ENCODE data around the gene FAN1.
A peak's percentile ranks its signal among the peaks of the same experiment; 100 is the strongest.

The FAN1 gene

DNA sequence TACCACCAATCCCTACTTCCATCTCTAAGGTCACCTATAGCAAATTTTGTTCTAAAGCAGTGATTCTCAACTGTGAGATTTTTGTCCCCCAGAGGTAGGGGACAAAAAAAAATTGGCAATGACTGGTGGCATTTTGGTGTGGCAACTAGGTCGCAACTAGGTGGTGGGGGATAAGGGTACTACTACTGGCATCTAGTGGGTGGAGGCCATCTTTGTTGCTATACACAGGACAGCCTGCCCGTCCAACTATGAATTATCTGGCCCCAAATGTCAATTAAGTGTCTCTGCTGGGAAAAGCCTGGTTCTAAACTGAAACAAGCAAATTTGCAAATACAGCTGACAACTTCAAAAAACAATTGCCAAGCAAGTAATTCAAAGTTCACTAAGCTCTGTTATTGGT lies 86.3 kb downstream of the FAN1 start:
- Histone ChIP-seq H3K36me3 (no peaks in the 10 kb centered on the region), H3K27me3 (no peaks in the 10 kb centered on the region), H3K4me3 (ENCODE audit: low read depth, low read length) (peak overlapping the region; percentile 94), H3K4me1 (peaks cover 1% of the 10 kb centered on the region), H3K9me3 (no peaks in the 10 kb centered on the region)
- TF ChIP-seq, protein P1, sequence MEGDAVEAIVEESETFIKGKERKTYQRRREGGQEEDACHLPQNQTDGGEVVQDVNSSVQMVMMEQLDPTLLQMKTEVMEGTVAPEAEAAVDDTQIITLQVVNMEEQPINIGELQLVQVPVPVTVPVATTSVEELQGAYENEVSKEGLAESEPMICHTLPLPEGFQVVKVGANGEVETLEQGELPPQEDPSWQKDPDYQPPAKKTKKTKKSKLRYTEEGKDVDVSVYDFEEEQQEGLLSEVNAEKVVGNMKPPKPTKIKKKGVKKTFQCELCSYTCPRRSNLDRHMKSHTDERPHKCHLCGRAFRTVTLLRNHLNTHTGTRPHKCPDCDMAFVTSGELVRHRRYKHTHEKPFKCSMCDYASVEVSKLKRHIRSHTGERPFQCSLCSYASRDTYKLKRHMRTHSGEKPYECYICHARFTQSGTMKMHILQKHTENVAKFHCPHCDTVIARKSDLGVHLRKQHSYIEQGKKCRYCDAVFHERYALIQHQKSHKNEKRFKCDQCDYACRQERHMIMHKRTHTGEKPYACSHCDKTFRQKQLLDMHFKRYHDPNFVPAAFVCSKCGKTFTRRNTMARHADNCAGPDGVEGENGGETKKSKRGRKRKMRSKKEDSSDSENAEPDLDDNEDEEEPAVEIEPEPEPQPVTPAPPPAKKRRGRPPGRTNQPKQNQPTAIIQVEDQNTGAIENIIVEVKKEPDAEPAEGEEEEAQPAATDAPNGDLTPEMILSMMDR (IDR thresholded peaks at IDR 0.05; ENCODE audit: low read depth, low read length), result no peak
- no peak for DNase-seq

DNA sequence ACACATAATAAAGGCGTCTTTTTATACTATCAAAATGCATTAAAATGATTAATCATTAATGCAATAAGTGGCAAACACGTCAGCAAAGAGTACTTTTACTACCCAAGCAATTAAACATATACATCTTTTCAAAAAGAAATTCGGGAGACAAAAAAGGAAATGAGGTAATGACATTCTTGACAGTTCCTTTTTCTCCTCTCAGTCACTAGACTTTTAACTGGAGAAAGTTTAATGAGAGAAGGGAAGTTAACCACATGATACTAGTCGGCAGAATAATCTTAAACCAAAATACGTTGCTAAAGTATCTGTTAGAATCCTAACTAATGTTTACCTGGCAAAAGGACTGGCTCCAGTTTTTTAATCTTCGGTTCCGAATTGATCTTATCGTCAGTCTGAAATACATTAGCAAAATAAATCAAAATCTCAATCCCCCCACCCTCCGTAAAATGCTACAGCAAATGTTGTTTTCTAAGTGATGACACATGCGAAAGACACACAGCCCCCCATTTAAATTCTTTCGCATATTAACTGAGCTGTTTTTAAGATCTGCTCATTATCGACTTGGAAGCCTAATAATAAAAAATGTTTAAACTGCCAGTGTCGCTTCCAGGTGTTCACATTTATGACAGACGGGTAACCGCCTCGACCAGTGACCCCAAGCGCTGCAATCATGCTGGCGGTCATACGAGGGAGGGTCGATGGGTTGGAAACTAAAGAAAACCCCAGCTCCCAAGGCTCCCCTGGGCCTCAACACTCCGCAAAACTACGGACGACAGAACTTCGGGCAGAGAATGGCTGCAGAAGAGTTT lies 86.9 kb downstream of the FAN1 start:
- no peaks in the 10 kb centered on the region for H3K27me3 ChIP-seq
- peak overlapping the region; percentile 94 for H3K4me3 ChIP-seq (ENCODE audit: low read depth, low read length)
- TF ChIP-seq, protein P1 (IDR thresholded peaks at IDR 0.05; ENCODE audit: low read depth, low read length), result no peak
- H3K36me3 ChIP-seq, result no peaks in the 10 kb centered on the region
- no peaks in the 10 kb centered on the region for H3K9me3 ChIP-seq
- H3K4me1 ChIP-seq, result no peaks in the 10 kb centered on the region
- no peak for DNase-seq

DNA sequence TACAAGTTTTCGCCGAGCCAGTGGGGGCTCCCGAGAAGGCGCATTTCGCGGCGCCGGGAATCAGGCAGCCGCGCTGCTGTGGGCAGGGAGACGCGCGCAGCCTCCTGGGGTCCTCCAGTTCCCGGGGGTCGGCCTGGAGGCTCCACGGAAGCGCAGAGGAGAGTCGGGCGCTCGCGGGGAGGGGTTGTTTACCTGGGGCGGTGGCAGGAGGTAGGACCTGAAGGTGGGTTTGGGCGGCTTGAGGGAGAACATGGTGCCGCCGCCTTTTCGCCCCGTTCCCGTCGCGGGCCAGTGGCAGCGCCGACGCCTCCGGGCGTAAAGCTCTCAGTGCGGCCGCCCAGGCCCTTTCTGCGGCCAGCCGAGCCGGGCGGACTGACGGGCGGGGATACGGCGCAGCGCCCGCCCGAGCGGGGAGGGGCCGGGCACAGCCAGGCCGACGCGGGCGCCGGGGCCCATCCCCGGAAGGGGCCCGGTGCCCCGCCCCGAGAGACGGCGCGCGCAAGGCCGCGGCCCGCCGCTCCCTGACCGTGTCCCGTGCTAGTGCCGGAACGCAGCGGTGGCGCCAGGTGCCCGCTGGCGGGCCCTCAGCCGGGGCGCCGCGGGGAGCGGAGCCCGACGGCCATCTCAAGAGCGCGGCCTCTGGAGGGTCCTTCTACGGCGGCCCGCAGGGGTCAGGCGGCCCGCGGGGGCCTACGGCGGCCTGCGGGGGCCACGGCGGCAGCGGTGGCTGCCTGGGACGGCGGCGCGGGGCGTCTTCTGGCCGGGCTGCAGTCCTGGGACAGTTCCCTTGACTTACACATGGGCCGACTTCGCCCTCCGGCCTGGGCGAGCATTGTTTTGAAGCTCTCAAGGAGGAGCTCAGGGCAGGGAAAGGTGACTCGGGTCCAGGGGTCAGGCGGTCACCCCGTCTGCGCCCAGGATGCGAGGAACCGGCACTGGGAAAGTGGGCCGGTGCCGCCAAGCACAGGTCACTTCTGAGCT lies 87.8 kb downstream of the FAN1 start, which contains the start of gene MTMR10:
Gene MTMR10, minus strand, starts transcription at position 374 of the 981 bp plus-strand sequence. Its CDS starts 122 bp downstream, at position 252.
- TF ChIP-seq, protein P1 (IDR thresholded peaks at IDR 0.05; ENCODE audit: low read depth, low read length), result no peak
- H3K27me3 ChIP-seq, result no peaks in the 10 kb centered on the region
- H3K4me3 ChIP-seq (ENCODE audit: low read depth, low read length), result peak within 1 kb of the TSS; percentile 94
- no peaks in the 10 kb centered on the region for H3K9me3 ChIP-seq
- no peaks in the 10 kb centered on the region for H3K36me3 ChIP-seq
- H3K4me1 ChIP-seq, result no peaks in the 10 kb centered on the region
- peak; percentile 86 for DNase-seq

DNA sequence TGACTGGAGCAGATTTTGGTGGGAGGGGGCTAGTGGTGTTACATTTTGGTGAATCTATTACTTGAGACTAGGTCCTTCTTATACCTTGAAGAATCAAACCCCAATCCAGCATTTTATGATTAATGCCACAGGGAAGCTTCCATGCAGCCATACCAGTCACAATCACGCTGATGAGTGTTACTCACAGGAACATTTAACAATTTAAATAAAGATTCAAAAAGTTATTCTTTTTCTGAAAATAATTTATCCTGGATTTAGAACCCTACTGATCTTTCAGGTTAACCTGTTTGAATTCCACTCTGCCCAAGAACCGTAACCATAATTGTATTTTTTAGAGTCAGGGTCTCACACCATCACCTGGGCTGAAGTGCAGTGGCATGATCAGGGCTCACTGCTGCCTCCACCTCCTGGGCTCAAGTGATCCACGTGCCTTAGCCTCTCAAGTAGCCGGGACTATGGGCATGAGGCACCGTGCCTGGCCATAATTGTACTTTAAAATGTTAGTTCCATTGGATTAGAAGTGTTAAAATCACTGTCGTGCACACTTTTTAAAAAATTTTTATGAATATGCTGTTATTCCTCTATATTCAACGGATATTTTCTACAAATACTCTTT lies 88.6 kb downstream of the FAN1 start:
- Histone ChIP-seq H3K4me1 (no peaks in the 10 kb centered on the region), H3K4me3 (ENCODE audit: low read depth, low read length) (peak overlapping the region; percentile 94), H3K36me3 (no peaks in the 10 kb centered on the region), H3K27me3 (no peaks in the 10 kb centered on the region), H3K9me3 (no peaks in the 10 kb centered on the region)
- no peak for DNase-seq
- TF ChIP-seq, protein P1 (IDR thresholded peaks at IDR 0.05; ENCODE audit: low read depth, low read length), result no peak

Measured in BE2C (cell line).